WTC11 (cell line): ENCODE results near the gene KLHL25. TPM values are rescaled to one million over a fixed set of nuclear protein-coding genes. Genes with fewer than 3 reads are reported as not detected.

Experiments
- ATAC-seq: fragments of 200-7000 bp; cut with Tn5 transposase; 2 replicates; pipeline ENCODE4 v1.10.0; 2021; ENCODE audit warnings: mild to moderate bottlenecking, moderate library complexity
- CTCF ChIA-PET: fragments of 300-600 bp; sonication (Branson Sonifier 250); formaldehyde crosslinking; loops from one replicate; lab custom pipeline; 2021; ENCODE audit warnings: antibody characterized with exemption; lab: Charles Lee
- POLR2A ChIA-PET: fragments of 350-600 bp; sonication (Branson Sonifier 250); formaldehyde crosslinking; loops from one replicate; lab custom pipeline; 2021; ENCODE audit warnings: antibody characterized with exemption; lab: Charles Lee
- DNase-seq: peaks from one replicate; pipeline ENCODE4 v3.0.0; 2021; ENCODE audit warnings: low spot score
- H3K27ac Mint-ChIP-seq: 2 replicates; pipeline ENCODE4 v1.8.0; 2021; ENCODE audit warnings: mixed read lengths
- H3K27me3 Mint-ChIP-seq: 2 replicates; pipeline ENCODE4 v1.8.0; 2021; ENCODE audit warnings: low read depth, mild to moderate bottlenecking, moderate library complexity, mixed read lengths
- H3K36me3 Mint-ChIP-seq: 2 replicates; pipeline ENCODE4 v1.8.0; 2021; ENCODE audit warnings: mixed read lengths
- H3K4me1 Mint-ChIP-seq: 2 replicates; pipeline ENCODE4 v1.8.0; 2022; ENCODE audit warnings: mixed read lengths
- H3K4me3 Mint-ChIP-seq: 2 replicates; pipeline ENCODE4 v1.8.0; 2021; ENCODE audit warnings: mild to moderate bottlenecking, moderate library complexity, mixed read lengths
- H3K9me3 Mint-ChIP-seq: 2 replicates; pipeline ENCODE4 v1.8.0; 2021; ENCODE audit warnings: mixed read lengths
- ATF1 ChIP-seq: sonication (generic); formaldehyde crosslinking; IDR thresholded peaks from 2 replicates; pipeline ENCODE4 v1.8.1; 2023; ENCODE audit warnings: mild to moderate bottlenecking, moderate library complexity, missing genetic modification reagents
- ERG ChIP-seq: fragments of 250-450 bp; sonication (Bioruptor Pico); IDR thresholded peaks from 2 replicates; pipeline ENCODE4 v1.8.0; 2021; ENCODE audit warnings: mild to moderate bottlenecking
- FOXK1 ChIP-seq: sonication (generic); formaldehyde crosslinking; IDR thresholded peaks from 2 replicates; pipeline ENCODE4 v1.8.0; 2022; ENCODE audit warnings: mild to moderate bottlenecking, moderate library complexity, missing genetic modification reagents
- HMGA2 ChIP-seq: fragments of 250-450 bp; sonication (Bioruptor Pico); IDR thresholded peaks from 2 replicates; pipeline ENCODE4 v1.4.0; 2021; ENCODE audit warnings: mild to moderate bottlenecking, moderate library complexity
- HMGXB4 ChIP-seq: sonication (generic); formaldehyde crosslinking; IDR thresholded peaks from 2 replicates; pipeline ENCODE4 v1.8.1; 2023; ENCODE audit warnings: mild to moderate bottlenecking, moderate library complexity, missing genetic modification reagents
- JUN ChIP-seq: sonication (generic); formaldehyde crosslinking; IDR thresholded peaks from 2 replicates; pipeline ENCODE4 v1.8.0; 2023; ENCODE audit warnings: mild to moderate bottlenecking, missing genetic modification reagents
- KAT7 ChIP-seq: sonication (generic); formaldehyde crosslinking; IDR thresholded peaks from 2 replicates; pipeline ENCODE4 v1.8.1; 2023; ENCODE audit warnings: missing genetic modification reagents, mild to moderate bottlenecking, borderline replicate concordance
- MXD4 ChIP-seq: fragments of 250-450 bp; sonication (Bioruptor Pico); IDR thresholded peaks from 2 replicates; pipeline ENCODE4 v1.8.0; 2021; ENCODE audit warnings: mild to moderate bottlenecking, moderate library complexity, borderline replicate concordance
- NR3C1 ChIP-seq: sonication (generic); formaldehyde crosslinking; conservative IDR thresholded peaks from 2 replicates; pipeline ENCODE4 v1.8.1; 2023; ENCODE audit warnings: low read depth, mild to moderate bottlenecking, missing genetic modification reagents
- OVOL2 ChIP-seq: fragments of 250-450 bp; sonication (Bioruptor Pico); IDR thresholded peaks from 2 replicates; pipeline ENCODE4 v1.9.0; 2021; ENCODE audit warnings: mild to moderate bottlenecking, borderline replicate concordance
- SMAD3 ChIP-seq: sonication (generic); formaldehyde crosslinking; IDR thresholded peaks from 2 replicates; pipeline ENCODE4 v1.8.0; 2022; ENCODE audit warnings: missing genetic modification reagents, mild to moderate bottlenecking, borderline replicate concordance
- TCF7 ChIP-seq: sonication (generic); formaldehyde crosslinking; IDR thresholded peaks from 2 replicates; pipeline ENCODE4 v1.8.0; 2022; ENCODE audit warnings: mild to moderate bottlenecking, low read depth, missing genetic modification reagents, moderate library complexity
- TEAD4 ChIP-seq: sonication (generic); formaldehyde crosslinking; IDR thresholded peaks from 2 replicates; pipeline ENCODE4 v1.8.0; 2022; ENCODE audit warnings: mild to moderate bottlenecking, missing genetic modification reagents
- ZNF121 ChIP-seq: sonication (generic); formaldehyde crosslinking; IDR thresholded peaks from 2 replicates; pipeline ENCODE4 v1.8.0; 2023; ENCODE audit warnings: missing genetic modification reagents
- ZNF138 ChIP-seq: sonication (generic); formaldehyde crosslinking; conservative IDR thresholded peaks from 2 replicates; pipeline ENCODE4 v1.8.1; 2022; ENCODE audit warnings: mild to moderate bottlenecking, moderate library complexity, missing genetic modification reagents
- ZNF317 ChIP-seq: sonication (generic); formaldehyde crosslinking; IDR thresholded peaks from 2 replicates; pipeline ENCODE4 v1.8.1; 2023; ENCODE audit warnings: low read depth, mild to moderate bottlenecking, moderate library complexity, missing genetic modification reagents, borderline replicate concordance
- ZSCAN18 ChIP-seq: fragments of 250-450 bp; sonication (Bioruptor Pico); IDR thresholded peaks from 2 replicates; pipeline ENCODE4 v2.1.2; 2022; ENCODE audit warnings: mild to moderate bottlenecking, moderate library complexity
- total RNA-seq: library from RNA; stranded (reverse); gene quantifications from 3 replicates; pipeline ENCODE4 v1.2.3, GENCODE V29; 2021
- TF ChIP-seq, protein P1 (sequence below): sonication (generic); formaldehyde crosslinking; IDR thresholded peaks from 2 replicates; pipeline ENCODE4 v1.8.1; 2022; ENCODE audit warnings: mild to moderate bottlenecking, moderate library complexity, missing genetic modification reagents
- TF ChIP-seq, protein P2 (sequence below): sonication (generic); formaldehyde crosslinking; IDR thresholded peaks from 2 replicates; pipeline ENCODE4 v1.8.0; 2023; ENCODE audit warnings: missing genetic modification reagents
- TF ChIP-seq, protein P3 (sequence below): fragments of 250-450 bp; sonication (Bioruptor Pico); conservative IDR thresholded peaks from 2 replicates; pipeline ENCODE4 v1.9.0; 2021; ENCODE audit warnings: mild to moderate bottlenecking

The KLHL25 gene
- total RNA-seq, 1 experiment from 2014 or later: 14.1 TPM

DNA sequence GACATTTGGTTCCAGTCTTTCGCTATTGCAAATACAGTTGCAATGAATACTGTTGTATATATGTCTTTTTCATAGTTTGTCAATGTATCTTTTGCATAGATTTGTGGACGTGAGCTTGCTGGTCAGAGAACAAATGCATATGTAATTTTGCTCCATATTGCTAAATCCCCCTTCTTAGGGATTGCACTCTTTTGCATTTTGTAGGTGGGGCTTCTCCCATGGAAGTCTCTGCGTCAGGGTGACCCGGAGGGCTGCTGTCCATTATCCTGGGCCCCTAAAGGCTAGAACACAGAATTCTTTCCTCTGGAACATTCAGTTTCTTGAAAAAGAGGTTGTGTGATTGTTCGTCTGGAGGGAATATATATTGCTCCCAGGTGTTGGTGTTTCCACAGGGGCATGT lies 25.2 kb upstream of the KLHL25 start:
- H3K9me3 Mint-ChIP-seq: no peaks in the 10 kb centered on the region
- H3K36me3 Mint-ChIP-seq: no peaks in the 10 kb centered on the region
- POLR2A ChIA-PET: no interaction called here
- no peaks in the 10 kb centered on the region for H3K4me1 Mint-ChIP-seq
- H3K4me3 Mint-ChIP-seq: no peak overlapping the region
- CTCF ChIA-PET: interaction anchor here (1.7 kb wide), 1 partner anchor 20 kb away, joined by 3 read pairs; no protein-coding TSS in a partner anchor
- no peak for ATAC-seq
- no peak for DNase-seq
- TF ChIP-seq FOXK1 (no peak), ZNF121 (CRISPR knock-in tag) (no peak), TCF7 (CRISPR knock-in tag) (no peak), ZSCAN18 (no peak), NR3C1 (CRISPR knock-in tag) (no peak), SMAD3 (no peak), TEAD4 (CRISPR knock-in tag) (no peak), OVOL2 (CRISPR knock-in tag) (no peak), ERG (CRISPR knock-in tag) (no peak), JUN (CRISPR knock-in tag) (no peak), ZNF317 (CRISPR knock-in tag) (no peak), ATF1 (CRISPR knock-in tag) (no peak), MXD4 (CRISPR knock-in tag) (no peak), KAT7 (CRISPR knock-in tag) (no peak), HMGA2 (CRISPR knock-in tag) (no peak), HMGXB4 (CRISPR knock-in tag) (no peak), ZNF138 (CRISPR knock-in tag) (no peak)
- TF ChIP-seq, protein P1, sequence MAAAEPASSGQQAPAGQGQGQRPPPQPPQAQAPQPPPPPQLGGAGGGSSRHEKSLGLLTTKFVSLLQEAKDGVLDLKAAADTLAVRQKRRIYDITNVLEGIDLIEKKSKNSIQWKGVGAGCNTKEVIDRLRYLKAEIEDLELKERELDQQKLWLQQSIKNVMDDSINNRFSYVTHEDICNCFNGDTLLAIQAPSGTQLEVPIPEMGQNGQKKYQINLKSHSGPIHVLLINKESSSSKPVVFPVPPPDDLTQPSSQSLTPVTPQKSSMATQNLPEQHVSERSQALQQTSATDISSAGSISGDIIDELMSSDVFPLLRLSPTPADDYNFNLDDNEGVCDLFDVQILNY (CRISPR knock-in tag): no peak
- TF ChIP-seq, protein P2, sequence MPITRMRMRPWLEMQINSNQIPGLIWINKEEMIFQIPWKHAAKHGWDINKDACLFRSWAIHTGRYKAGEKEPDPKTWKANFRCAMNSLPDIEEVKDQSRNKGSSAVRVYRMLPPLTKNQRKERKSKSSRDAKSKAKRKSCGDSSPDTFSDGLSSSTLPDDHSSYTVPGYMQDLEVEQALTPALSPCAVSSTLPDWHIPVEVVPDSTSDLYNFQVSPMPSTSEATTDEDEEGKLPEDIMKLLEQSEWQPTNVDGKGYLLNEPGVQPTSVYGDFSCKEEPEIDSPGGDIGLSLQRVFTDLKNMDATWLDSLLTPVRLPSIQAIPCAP (CRISPR knock-in tag): no peak
- TF ChIP-seq, protein P3, sequence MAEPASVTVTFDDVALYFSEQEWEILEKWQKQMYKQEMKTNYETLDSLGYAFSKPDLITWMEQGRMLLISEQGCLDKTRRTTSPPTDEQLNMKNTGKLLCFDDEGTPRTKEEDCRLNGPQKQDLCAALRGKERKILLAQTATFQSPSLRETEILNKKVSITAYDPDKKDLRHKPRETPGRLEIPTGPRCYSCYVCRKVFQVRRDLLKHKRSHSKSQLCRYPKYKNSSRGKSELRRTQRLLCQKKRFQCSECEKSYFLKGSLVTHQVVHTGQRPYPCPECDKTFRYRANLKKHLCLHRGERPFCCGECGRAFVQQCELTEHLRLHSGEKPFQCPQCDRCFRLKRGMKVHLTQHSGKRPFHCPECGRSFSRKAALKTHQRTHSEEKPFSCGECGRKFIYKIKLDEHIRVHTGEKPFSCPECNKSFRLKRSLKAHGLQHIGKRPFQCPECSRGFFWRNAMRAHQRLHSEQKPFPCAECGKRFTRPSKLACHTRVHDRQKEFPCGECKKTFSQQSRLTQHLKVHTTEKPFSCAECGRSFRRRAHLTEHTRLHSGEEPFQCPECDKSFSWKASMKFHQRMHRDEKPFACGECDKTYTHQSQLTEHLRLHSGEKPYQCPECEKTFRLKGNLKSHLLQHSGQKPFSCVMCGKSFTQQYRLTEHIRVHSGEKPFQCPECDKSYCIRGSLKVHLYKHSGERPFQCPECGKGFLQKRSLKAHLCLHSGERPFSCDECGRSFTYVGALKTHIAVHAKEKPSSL (CRISPR knock-in tag): no peak
- TF ChIP-seq, all 79 proteins: peak for 0
- H3K27ac Mint-ChIP-seq: no peak overlapping the region
- H3K27me3 Mint-ChIP-seq: no peaks in the 10 kb centered on the region
